GM12892 (cell line): ENCODE results near the gene GCLM.

ENCODE experiments used
- POLR2A ChIP-seq: IDR thresholded peaks from 2 replicates; pipeline ENCODE4 v1.6.1; 2011; ENCODE audit warnings: low read depth, low read length, control low read depth
- TAF1 ChIP-seq: IDR thresholded peaks from 2 replicates; pipeline ENCODE4 v1.6.1; 2011; ENCODE audit warnings: low read depth, mild to moderate bottlenecking, control low read depth, low read length, borderline replicate concordance

- no peak for TF ChIP-seq POLR2A
- TF ChIP-seq TAF1, result no peak
These were observed 69.5 kb downstream of the GCLM start for GRCh38 chr1:93839753-93840152.
